GDM1 (cell line): ENCODE measurements around the gene GPATCH1.

ENCODE experiments used
- DNase-seq: peaks from one replicate; lab custom pipeline; 2025; lab: John Stamatoyannopoulos, UW

GPATCH1 gene

DNA sequence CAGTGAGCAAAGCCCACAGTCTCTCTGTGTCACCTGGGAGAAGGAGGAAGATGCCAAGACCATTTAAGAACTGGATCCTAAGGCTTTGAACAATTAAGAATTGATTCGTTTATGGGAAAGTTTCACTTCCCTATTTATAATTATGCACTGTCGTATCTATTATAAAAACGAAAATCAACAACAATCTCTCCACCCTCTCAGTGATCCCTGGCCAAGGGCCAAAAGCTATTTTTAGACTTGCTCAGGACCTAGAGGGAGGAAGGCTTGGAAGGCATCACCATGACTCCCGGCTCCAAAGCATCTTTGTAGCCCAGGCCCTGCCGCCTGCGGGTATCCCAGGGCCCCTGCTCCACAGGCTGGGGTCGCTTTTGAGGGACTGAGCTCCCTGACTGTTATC, 17.6 kb upstream of the GPATCH1 start:
- DNase-seq: no peak

DNA sequence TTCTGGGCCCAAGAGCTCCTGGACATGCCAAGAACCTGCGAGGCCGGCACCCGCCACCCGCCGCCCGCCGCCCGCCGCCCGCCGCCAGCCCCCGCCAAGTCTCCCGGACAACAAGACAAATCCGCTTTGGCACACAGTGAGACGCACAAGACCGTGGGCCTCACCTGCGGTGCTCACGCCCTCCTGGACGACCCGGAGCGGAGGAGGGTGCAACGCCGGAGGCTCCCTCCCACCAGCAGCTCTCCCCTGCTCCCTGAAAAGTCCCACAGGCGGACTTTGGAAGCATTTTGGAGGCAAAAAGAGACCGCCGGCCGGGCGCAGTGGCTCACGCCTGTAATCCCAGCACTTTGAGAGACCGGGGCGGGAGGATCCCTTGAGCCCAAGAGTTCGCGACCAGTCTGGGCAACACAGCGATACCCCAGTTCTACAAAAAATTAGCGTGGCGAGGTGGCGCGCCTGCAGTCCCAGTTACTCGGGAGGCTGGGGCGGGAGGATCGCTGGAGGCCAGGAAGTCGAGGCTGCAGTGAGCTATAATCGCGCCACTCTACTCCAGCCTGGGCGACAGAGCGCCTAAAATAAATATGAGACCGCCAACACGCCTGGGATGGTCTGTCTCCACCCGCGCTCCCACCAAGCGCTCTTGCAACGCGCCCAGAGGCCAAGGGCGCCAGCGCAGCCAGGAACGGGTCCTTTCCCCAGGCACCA, 17.1 kb upstream of the GPATCH1 start:
- no peak for DNase-seq

DNA sequence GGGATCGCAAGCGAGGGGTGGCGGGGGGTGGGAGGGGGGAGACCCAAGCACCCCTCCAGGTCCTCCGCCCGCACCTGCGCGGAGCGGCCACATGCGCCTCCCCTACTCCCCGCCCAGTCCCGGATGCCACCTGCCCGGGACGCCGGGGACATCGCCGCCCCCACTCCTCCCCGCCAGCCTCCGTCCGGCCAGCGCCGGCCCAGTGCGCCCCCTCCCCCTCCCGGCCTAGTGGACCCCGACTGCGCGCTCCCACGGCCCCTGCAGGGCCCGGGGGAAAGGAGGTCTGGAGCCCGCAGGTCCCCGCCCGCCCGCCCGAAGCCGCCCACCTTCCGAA, 16.6 kb upstream of the GPATCH1 start:
- no peak for DNase-seq

DNA sequence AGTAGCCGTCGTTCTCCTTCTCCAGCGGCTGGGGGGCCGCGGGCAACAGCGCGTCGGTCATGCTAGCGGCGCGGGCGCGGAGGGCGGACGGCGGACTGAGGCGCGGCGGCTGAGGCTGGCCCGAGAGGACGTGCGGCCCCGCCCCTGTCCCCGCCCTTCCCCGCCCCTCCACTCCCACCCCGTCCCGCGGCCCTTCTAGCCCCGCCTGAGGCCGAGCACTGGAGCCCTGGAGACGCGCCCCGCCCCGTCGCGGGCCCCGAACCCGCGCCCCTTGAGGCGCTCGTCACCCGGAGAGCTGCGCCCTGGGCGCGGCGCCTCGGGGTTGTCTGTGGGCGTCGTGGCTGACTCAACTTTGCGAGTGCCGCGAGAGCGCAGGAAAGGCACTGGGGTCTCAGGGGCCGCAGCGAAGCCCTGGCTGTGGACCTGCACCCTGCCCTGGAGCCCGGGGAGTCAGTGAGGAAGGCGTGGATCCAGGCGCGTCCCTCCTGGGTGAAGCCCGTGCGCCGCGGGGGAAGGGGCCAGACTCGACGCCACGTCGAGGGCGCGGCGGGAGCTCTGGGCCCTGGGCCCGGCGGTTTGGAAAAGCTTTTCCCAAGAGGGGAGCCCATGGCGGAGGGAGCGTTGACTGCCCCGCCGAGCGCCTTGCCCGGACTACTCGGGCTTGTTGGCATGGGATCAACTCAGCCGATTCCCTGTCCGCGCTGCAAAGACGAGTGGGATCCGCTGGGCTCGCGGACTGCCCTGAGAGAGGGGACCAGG, 16.0 kb upstream of the GPATCH1 start, which contains the start of gene RHPN2:
TSS of gene RHPN2 (minus strand) at position 97 of the 759 bp plus-strand sequence. CDS start at position 61, 36 bp downstream.
- no peak for DNase-seq

DNA sequence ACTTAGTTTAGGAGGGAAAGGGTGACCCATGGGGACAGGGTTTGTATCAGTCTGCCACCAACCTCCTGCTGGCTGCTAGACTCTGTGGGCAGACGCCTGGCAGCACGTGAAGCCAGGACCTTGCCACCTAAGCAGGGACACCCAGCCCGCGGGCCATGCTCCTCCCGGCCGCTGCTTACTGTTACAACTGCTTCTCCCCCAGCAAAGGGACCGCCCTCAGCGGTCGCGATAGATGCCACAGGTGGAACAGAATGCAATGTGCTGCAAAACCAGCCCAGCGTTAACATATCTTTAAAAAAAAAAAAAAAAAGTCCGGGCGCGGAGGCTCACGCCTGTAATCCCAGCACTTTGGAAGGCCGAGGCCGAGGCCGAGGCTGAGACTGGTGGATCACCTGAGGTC, 14.4 kb upstream of the GPATCH1 start:
- no peak for DNase-seq

DNA sequence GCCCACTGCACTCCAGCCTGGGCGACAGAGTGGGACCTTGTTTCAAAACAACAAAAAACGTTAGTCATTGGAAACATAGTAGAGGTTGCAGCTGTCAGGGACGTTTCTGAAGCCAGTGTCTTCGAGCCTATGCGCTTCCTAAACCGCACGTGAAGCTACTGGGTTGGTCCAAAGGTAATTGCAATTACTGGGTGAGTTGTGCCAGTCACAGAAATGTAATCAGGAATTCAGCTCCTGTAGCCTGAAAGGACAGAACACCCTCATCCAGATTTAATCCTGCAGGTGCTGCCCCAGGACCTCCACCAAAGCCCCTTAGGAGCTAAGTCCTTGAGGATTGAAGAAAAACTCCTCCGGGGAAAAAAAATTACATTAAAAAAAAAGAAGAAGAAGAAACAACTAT, 13.9 kb upstream of the GPATCH1 start:
- no peak for DNase-seq

DNA sequence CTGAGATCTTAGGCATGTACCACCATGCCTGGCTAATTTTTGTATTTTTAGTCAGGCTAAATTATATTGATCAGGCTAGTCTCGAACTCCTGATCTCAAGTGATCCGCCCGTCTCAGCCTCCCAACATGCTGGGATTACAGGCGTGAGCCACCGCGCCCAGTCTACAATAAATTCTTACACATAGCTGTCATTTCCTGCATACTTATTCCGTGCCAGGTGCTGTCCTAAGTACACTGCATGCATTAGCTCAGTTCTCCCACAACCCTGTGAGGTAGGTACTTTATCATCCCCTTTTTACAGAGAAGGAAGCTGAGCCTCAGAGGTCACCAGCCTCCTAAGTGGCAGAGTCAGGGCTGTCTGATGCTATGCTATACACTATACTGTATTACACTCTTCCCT, 9.1 kb upstream of the GPATCH1 start:
- DNase-seq: no peak

DNA sequence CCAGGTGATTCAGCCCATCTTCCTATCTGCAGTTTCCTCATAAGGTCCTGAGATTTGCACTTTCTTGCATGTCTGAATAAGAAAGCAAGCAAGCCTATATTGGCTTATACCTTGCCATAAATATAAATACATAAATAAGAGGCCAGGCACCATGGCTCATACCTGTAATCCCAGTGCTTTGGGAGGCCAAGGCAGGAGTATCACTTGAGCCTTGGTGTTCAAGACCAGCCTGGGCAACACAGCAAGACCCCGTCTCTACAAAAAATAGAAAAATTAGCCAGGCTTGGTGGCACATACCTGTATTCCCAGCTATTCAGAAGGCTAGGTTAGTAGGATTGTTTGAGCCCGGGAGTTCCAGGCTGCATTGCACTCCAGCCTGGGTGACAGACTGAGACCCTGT, 5.5 kb upstream of the GPATCH1 start:
- no peak for DNase-seq

DNA sequence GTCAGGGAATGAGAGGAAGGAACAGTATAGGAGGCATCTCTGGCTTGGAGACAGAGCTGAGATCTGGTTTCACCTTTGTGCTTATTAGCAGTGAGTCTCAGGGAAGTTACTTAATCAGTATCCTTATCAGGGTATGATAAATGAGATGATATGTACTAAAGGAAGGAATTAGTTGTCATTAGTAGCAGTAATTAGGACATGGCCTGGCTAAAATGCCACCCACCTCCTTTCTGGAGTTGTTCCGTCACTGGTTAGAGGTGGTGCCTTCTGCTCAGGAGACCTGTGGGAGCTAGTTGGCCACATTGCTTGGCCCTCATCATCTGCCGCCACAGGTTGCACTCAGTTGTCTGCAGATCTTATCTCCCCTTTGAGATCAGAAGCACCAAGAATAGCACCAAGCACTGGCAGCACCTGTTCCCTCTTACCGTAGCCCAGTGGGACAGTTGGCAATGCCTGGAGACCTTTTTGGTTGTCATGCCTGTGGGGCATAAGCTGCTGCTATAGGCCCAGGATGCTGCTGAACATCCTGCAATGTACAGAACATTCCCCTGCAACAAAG, 4.7 kb downstream of the GPATCH1 start:
- no peak for DNase-seq

DNA sequence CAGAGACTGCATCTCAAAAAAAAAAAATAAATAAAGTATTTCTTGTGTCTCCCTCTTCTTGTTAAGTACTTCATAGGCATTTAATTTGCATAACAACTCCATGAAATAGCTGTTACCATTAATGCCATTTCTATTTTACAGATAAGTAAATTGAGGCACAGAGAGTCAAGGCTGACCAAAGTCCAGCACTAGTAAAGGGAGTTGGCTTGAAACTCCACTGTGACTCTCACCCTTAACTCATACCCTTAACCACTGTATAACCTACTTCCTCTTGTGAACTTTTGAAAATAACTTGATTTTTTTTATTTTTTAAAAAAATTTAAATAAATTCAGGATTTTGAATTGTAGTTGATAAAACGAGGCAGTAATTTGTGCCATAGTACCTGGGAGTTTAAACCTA, 6.0 kb downstream of the GPATCH1 start:
- DNase-seq: no peak

DNA sequence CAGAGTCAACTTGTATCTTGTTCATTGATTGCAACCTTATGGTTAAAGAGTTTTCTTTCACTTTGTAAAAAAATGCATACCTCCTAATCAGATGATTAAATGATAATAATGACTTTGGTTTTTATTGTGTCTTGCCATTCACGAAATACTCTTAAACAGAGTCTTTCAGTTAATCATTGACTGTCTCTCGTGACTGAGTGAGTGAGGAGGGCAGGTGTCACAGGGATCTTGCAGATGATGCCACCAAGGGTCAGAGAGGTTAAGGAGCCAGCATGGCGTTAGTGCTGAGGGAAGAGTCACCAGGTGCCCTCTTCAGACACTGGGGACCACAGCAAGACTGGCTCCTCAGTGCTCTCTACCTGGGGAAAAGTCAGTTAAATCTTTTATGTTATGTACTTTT, 8.0 kb downstream of the GPATCH1 start:
- DNase-seq: no peak

DNA sequence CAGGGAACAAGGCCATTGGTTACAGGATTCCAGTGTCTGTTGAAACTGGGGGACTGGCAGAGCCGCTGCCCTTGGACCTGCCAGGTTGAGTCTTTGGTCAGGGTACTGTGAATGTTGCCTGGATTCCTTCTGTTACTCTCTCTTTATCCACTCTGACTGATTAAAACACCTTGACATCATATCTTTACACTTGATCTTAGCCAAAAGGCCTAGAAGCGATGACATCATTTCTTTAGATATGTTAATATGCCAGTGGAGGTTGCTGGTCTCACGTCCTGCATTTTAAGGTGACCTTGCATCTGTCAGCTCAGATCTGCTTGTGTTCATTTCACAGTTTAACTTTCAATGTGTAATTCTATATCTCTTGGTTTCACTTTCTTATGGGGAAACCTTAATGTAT, 9.2 kb downstream of the GPATCH1 start:
- DNase-seq: no peak

DNA sequence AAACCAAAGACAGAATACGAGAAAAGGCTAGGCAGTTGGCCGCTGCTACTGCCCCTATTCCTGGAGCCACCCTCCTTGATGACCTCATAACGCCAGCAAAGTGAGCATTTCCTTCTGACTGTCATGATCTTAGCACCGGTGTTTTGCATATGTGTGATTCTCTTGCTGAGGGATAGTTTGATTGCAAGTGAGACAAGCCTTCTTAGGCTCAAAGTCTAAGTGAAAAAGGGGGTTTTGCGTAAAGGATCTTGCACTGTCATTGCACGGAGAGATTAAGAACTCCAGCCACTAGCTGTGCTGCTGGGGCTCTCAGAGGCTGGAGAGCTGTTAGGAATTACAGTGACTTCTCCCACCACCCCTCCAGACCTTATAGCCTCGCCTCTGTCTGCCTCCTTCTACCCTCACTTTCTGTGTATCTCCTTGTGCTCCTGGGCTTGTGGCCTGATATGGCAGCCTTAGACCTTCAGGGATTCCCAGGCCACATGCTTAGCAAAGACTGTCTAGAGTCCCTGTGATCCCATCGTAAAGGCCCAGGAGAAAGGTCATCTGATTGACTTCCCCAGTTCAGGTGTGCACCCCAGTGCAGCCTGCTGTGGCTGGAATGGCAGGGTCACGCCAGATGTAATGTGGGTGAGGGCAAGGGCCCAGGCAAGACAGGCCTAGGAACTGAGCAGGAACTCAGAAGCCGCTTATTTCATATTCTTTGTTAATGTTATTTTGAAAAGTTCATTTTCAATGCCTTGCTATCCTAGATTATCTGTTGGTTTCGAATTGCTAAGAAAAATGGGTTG, 12.6 kb downstream of the GPATCH1 start:
- no peak for DNase-seq

DNA sequence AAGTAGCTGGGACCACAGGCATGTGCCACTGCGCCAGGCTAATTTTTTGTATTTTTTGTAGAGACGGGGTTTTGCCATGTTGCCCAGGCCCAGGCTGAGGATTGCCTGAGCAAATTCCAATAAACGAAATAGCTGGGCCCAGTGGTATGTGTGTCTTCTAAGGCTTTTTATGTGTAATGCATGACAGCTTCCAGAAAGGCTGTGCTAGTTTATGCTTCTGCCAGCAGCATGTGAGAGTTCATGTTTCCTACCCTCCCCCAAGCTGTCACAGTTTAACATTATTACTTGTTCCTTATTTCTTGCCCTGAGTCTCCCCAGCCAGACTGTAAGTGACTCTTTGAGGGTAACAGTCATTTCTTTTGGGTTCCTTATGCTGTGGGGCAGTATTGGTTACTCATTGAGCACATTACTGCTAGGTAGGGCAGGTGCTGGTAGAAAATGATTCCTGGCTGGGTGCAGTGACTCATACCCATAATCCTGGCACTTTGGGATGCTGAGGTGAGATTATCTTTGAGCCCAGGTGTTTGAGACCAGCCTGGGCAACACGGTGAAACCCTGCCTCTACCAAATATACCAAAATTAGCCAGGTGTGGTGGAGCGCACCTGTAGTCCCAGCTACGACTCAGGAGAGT, 13.6 kb downstream of the GPATCH1 start:
- DNase-seq: no peak

DNA sequence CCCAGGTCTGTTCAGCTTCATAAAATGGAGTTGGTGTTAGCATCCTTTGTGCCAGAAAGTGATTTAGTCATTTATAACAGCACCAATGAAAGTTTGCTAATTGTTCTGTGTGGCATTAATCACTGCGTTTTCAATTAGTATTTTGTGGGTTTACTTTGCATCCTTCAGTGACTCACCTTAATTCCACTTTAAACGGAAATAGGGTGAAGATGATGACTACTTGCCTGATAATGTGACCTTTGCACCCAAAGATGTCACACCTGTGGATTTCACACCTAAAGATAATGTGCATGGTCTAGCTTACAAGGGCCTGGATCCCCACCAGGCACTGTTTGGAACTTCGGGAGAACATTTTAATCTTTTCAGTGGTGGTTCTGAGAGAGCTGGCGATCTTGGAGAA, 15.0 kb downstream of the GPATCH1 start:
- no peak for DNase-seq

DNA sequence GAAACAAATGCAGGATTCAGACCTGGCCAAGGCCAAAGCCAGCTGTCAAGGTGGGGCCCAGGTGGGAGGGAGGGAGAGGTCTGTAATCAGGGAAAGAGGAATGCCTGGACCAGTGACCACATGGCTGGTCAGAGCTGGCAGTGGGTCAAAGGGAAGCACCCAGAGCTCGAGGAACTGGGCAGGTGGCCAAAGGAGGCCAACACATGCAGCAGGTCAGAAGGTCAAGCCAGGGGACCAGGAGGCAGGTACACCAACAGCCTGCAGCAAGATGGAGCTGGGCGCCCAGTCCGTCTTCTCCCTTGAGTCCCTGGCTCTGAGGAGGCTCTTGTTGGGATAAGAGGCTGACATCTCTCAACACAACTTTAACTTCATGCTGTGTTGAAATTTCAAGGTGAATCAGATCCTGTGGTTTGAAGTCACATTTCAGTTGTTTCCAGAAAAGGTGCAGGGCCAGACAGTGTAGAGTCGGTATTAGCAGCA, 17.1 kb downstream of the GPATCH1 start:
- no peak for DNase-seq

DNA sequence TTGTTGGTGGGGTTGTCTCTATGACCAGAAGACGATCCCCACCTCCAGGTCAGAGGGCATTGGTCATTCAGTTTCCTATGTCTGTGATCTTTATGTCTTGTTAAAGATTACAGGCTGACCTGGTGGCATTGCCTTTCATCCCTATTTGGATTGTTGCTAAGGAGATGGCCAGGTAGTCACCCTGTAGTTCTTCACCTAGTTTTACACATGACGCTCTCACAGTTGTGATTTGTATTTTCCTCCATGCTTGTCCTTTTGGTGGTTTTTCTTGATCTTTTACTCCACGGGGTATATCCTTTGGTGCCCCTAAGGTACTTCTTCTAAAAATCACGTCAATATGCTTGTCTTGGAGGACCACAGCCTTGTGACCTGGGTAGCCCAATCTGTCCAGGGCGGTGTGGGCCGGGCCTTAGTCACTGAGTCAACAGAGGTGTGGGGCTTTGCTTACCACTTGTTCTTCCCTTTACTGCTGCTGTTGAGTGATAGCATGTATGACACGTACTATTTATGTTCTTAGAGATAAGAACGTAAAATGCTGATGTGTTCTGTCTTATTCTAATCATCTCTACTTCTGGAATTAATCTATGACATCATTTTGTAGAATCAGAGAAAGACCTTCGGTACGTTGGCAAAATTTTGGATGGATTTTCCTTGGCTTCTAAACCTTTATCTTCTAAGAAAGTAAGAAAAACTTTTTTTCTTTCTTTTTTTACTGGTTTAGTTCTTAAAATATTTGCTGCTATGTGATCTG, 20.1 kb downstream of the GPATCH1 start:
- DNase-seq: no peak

DNA sequence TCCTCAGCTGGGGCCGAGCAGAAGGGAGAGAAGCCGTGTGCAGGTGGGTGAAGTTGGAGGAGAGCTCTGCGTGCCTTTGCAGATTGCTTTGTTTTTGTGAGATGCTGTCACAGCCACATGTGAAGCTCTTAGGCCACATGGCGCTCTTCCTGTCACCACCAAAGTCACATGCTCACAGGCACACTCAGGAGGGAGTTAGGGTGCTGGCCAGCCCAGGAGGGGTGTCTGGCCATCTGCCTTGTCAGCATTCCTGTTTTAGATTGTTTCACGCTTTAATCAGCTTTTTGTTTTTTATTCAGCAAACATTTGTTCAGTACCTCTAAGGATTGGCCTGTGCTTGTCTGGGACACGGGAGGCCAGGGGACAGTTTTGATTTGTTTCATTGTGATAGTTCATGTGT, 21.9 kb downstream of the GPATCH1 start:
- DNase-seq: no peak

DNA sequence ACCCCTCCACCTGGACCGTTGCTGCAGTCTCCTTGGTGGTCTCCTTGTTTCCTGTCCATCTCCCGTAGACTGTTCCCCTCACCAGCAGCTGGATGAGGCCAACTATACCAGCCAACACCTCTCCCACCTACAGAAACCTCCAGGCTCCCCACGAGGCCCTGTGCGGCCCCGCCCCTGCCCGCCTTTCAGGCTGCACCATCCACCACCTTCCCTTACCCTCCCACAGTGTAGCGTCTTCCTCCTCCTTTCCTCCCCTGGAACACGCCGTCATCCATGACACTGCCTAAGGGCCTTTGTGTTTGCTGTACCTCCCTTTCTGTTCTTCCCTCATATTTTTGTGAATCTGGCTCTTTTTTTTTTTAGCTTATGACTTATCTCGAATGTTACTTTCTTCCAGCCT, 27.2 kb downstream of the GPATCH1 start:
- no peak for DNase-seq

DNA sequence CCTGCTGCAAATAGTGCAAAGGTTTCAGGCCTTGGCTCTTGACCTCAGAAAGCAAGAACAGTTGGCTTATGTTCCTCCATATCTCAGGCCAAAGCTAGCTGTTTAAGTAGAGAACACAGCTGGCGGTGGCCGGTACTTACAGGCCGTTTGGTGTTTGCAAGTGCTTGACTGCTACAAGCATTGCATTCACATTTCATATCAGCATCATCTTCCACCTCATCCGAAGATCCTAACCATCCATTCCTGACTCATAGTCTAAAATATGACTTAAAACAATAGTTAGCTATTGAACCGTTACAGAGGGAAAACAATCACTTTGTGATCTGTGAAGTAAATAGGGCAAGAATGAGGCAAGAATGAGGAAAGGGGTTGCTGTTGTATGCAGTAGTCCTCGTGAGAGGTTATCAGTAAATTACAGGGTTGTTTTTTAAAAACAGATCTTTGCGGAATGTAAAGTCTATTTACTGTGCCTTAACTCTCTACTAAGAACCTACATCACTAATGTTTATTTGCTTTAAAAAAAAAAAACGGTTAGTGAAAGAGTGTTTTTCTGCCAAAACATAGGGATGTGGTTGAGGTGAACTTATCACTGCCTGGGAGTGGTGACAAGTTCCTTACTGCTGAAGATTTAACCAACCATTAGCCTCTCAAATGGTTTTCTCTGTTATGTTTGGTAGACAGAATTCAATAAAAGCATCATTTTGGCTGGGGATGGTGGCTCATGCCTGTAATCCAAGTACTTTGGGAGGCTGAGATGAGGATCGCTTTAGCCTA, 29.3 kb downstream of the GPATCH1 start:
- no peak for DNase-seq

DNA sequence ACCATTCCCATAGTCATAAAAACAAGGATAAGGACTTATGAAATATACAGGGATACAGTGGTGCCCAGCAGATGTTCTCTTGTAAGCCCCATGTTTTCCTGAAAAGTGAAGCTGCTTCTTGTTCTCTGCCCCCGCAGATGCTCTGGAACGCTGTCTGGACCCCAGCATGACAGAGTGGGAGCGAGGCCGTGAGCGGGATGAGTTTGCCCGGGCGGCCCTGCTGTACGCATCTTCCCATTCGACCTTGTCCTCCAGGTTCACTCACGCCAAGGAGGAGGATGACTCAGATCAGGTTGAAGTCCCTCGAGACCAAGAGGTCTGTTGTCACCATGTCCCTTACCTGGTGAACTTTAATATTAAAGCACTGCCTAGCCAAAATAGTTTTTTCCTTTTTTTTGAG, 30.6 kb downstream of the GPATCH1 start:
- DNase-seq: no peak
